RCC 7860 (cell line): ENCODE results near the gene POLR1C.
"Not testable (repeated sequence)": the region's sequence is repeated elsewhere in the genome, so short reads cannot be mapped to it uniquely, and the experiment has no call there.

Experiments used
- DNase-seq: peaks from one replicate; pipeline ENCODE4 v3.0.0-alpha.2; 2015; ENCODE audit warnings: low spot score
- FAIRE-seq: peaks from 2 replicates; lab custom pipeline; 2012; peaks lifted over from hg19 to GRCh38; lab: Jason Lieb, UNC

The POLR1C gene, protein sequence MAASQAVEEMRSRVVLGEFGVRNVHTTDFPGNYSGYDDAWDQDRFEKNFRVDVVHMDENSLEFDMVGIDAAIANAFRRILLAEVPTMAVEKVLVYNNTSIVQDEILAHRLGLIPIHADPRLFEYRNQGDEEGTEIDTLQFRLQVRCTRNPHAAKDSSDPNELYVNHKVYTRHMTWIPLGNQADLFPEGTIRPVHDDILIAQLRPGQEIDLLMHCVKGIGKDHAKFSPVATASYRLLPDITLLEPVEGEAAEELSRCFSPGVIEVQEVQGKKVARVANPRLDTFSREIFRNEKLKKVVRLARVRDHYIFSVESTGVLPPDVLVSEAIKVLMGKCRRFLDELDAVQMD

DNA sequence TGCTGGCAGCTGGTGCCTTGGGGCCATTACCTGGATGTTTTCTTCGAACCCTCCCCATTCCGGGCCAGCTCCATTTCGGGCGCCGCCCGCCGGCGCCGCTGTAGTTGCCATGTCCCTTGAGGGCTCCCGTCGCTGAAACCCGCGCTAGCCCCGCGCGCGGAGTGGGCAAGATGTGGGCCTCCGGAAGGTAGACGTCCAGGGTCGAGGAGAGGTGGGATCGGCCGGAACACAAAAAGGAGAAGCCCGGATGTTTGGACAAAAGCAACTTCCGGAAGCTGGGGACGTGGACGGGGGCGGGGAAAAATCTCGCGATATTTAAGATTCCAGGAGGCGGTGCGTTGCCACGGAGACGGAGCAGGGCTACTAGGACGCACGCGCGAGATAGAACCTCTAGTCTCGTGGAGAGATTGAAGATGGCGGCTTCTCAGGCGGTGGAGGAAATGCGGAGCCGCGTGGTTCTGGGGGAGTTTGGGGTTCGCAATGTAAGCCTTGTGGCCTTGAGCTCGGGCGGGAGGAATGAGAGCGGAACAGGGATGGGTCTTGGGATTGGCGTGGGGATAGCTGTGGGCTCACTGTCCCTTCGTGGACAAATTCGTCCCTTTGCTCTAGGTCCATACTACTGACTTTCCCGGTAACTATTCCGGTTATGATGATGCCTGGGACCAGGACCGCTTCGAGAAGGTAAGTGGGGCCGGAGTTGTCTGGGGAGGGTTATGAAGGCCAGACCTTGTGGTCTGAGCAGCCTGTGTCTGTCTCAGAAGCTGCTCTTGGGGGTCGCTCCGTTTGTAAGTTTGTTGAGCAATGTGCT, at the start of gene POLR1C, which contains the start of gene YIPF3:
POLR1C (plus strand) TSS at position 393 of the 808 bp plus-strand sequence; CDS start at position 414, 21 bp downstream.
YIPF3 (minus strand) TSS at position 230 of the 808 bp plus-strand sequence; CDS start at position 111, 119 bp downstream.
- FAIRE-seq (peak; percentile 69), DNase-seq (peak; percentile 92)

DNA sequence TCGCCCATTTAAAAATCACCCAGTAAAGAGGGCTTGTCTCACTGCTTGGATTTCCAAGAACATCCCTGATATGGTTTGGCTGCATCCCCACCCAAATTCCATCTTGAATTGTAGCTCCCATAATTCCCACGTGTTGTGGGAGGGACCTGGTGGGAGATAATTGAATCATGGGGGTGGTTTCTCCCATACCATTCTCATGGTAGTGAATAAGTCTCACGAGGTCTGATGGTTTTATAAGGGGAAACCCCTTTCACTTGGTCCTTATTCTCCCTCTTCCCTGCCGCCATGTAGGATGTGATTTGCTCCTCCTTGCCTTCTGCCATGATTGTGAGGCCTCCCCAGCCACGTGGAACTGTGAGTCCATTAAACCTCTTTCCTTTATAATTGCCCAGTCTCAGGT, 49.6 kb upstream of the POLR1C start:
- not testable (repeated sequence) for FAIRE-seq, DNase-seq

DNA sequence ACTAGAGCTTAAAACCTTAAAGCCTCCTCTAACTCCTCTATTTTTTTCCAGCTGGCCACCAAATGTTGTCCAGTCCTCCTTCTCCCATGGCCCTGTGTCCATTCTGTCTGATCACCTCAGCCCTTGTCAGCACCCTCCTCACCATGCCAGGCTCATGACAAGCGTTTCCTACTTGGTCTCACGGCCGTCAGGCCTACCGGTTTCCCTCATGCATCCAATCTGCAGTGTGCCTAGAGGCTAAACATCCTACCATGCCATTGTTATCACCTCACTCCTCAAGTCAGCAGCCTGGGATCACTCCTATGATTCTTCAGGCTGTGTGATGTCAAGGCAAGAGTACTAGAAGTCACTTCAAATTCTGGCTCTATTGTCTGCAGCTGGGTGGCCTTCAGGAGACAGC, 49.1 kb upstream of the POLR1C start:
- no peak for DNase-seq
- no peak for FAIRE-seq

DNA sequence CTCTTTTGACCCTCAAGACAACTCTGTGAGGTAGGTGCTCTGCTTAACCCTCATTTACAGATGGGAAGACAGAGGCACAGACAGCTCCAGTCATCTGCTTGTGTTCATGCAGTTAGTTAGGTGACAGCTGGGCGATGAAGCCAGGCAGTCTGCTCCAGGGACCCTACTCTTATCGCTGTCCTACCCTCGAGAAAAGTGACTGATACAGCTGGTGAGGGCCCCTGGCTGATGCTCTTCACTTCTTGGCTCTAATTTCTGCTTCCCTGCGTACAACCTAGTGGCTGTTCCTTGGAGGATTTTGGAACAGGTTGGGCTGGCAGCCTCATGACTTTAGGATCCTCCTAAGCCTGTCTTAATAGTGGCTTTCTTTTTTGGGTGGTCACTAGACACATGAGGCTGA, 48.6 kb upstream of the POLR1C start:
- DNase-seq = no peak
- no peak for FAIRE-seq

DNA sequence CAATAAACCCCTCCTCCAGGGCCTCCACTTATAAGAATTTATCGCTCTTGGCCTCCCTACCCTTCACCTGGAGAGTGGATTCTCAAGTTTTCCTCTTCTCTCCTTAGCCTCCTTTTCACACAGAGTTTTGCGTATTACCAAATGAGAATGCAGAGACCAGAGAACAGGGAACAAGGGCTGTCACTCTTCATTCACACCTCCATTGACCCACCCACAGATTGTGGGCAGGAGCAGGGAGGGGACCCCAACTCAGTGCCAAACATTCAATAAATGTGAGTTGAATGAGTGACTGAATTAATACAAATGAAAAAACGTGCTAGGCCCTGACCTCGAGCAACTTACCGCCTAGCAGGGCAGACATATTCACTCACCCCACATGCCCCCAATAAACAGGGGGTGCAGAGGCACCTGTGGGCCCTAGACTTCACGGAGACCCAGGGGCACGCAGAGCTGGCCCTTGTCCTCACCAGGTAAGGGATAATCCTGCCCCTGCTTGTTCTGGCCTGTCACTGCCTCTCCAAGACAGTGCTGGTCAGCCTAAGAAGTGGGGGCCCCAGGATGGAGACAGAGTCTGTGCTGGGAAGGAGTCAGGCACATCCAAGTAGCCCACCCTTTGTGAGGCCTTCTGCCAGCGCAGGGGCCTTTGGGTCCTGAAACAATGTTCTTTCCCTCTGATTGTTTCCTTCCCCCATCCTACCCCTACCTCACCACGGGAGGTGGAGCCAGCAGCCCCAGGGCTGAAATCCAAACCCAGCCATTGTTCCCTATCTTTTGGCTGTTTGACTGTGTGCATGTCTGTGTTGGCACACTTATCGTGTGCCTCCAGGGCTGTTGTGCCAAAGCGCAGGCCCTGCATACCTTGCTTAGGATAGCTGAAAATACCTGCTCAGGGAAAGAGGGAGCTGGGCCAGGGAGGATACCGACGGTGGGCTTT, 47.9 kb upstream of the POLR1C start:
- DNase-seq (no peak), FAIRE-seq (no peak)

DNA sequence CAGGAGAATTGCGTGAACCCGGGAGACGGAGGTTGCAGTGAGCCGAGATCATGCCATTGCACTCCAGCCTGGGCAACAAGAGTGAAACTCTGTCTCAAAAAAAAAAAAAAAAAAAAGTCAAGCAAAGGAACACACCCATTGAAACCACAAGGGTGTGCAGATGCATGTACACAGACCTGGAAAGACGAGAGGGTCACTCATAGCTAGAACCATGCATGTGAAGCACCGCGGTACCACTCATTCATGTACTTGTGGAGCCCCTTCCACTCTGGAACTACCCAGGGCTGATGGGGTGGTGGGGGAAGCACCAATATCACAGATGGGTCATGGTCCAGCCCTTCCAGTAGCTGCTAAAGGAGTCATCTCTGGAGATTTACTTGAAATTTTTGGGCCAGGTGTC, 46.9 kb upstream of the POLR1C start:
- no peak for DNase-seq
- FAIRE-seq = no peak

DNA sequence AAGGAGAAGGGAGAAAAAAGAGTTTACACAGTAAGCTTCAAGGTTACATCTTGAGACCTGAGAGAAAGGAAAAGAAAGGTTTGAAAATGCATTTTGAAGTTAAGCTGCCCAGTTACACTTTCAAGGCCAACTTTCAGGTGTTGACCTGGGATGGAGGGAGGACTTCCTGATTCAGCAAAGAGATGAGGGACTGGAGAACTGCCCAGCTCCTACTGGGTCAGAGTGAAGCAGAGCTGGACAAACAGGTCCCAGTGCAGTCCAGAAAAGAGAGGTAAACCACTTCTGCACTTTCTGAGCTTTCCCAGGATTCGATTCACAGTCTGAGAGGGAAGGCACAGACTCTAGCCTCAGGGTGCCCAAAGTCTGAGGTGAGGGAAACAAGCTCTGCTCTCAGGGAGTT, 45.5 kb upstream of the POLR1C start:
- FAIRE-seq (no peak), DNase-seq (no peak)

DNA sequence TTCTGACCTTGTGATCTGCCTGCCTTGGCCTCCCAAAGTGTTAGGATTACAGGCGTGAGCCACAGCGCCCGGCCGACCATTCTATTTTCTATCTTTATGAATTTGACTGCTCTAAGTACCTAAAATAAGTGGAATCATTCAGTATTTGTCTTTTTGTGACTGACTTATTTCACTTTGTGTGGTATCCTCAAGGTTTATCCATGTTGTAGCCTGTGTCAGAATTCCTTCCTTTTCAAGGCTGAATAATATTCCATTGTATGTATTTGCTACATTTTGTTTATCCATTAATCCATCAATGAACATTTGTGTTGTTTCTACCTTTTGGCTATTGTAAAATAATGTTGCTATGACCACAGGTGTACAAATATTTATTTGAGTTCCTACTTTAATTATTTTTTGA, 44.4 kb upstream of the POLR1C start:
- DNase-seq = no peak

DNA sequence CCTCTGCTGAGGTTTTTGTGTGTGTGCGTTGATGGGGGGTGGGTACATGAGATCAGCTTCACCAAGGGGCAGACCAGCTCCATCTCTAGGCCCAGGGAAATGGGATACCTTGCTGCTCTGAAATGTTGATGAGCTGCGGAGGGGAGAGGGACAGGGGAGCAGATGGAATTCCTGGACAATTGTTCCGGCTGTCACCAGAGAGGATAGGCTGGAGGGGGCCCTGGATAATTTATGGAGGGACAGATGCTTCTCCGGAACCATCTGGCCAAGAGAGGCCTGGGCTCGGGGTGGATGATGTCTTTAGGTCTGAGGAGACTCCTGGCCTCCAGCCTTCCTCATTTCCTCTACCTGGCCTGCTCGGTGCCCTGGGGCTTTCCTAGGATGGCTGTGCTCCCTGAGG, 41.4 kb upstream of the POLR1C start:
- FAIRE-seq (no peak), DNase-seq (no peak)

More for the DNA sequence above, 44.4 kb upstream of the POLR1C start:
- FAIRE-seq = no peak

DNA sequence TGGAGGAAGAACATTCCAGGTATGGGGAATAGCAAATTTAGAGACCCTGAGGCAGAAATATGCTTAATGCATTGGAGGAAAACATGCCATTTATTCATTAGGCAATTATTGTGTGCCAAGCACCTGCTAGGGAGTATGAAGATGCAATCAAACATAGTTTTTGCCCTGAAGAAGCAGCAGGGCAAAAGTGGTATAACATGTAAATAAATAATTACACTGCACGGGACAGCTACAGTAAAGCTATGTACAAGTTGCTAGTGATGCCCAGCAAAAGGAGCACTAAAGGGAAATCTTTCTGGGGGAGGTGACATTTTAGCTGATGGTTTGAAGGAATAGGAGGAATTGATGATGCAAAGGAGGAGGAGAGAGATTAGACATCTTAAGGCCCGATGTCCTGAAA, 40.1 kb upstream of the POLR1C start:
- FAIRE-seq (no peak), DNase-seq (no peak)

DNA sequence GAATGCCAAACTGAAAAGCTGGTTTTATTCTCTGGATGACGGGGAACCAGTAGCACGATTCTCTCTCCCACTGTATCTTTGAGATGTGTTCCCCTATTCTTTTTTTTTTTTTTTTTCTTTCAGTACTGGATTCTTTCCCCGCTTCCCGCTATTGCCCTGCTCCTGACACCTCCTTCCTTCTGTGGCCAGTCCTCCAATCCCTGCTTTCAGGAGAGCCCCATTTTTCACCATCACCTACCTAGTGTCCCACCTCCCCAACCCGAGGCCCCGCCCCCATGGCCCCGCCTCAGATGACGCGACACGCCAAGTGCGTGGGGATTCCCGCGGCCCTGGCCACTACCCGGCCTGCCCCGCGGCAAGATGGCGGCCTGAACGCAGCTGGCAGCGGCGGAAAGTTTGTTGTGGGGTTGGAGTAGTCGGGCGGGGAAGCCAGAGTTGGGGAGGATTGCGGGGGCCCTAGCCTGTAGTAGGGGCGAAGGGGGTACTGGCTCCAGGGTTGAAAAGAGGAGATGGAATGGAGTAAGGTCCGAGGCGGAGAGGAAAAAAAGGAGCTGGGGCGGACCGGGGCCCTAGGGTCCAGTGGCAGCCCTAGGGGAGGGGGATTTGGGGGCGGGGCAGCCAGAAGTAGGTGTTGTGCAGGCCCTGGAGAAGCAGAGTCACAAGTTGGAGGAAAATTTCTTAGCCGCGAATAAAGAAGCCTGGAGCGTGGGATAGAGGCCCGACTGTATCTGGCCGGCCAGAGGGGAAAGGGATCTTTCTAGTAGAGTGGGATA, 39.5 kb upstream of the POLR1C start, which contains the start of gene TJAP1:
TJAP1 (plus strand) TSS at position 336 of the 773 bp plus-strand sequence. CDS start 21,432 bp downstream, outside the sequence.
- no peak for FAIRE-seq
- peak; percentile 38 for DNase-seq

DNA sequence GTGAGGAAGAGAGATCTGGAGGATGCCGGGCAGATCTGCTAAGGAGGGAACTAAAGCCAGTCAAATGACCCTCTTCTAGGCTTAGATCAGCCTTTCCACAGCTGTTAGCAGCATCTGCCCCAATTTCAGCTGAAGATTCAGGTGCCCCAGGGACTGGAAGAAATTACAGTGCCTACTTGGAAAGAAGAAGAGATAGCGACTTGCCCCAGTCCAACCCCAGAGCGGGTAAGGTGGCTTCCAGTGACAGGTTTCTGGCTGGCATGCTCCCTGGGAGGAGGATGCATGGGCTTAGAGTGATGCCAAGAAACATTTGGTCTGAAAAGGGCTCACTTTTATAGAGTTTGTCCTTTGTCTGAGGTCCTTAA, 38.9 kb upstream of the POLR1C start:
- DNase-seq (no peak), FAIRE-seq (no peak)

DNA sequence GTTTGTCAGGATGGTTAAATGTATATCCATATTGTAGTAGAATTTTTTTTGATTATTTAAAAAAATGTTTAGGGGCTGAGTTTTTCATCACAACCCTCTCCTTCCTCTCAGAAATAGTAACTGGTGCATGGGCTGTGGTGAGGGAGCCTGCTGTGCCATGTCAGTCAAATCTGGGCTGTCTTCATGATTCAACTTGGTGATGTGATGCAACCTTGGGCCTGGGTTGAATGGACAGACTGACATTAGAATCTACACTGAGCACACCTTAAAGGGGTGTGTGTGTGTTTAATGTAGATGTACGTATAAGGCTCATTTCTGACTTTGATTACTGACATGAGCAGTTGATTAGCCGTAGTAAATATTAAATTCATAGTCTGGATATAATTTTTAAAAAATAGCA, 35.8 kb upstream of the POLR1C start:
- DNase-seq (no peak), FAIRE-seq (no peak)

DNA sequence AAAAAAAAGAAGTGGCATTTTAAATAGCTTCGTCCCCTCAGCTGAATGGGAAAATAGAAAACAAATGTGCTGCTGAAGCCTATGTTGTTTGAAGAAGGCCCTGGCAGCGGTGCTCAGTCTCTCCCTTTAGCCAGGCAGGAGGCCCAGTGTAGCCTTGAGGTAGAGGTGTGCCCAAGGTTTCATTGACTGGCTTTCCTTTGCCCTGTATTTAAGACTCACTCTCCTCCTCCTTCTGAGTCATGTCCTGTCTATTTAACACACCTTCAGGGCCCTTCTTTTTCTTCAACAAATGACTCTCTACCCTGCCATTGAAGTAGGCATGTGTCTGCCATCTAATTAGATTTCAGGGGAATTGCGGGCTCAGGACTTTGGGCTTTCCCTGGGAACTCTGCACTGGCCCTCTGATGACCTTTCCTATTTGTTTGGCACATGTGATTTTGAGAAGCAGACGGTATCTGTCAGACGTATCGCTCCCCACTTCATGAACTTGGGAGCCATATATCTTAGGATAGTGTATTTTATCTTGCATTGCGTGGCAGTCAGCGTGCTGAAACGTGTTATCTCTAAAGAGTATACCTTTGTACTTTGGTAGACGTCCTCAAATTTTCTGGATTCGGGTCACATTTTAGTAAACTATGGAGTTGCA, 35.2 kb upstream of the POLR1C start:
- FAIRE-seq (no peak), DNase-seq (no peak)

DNA sequence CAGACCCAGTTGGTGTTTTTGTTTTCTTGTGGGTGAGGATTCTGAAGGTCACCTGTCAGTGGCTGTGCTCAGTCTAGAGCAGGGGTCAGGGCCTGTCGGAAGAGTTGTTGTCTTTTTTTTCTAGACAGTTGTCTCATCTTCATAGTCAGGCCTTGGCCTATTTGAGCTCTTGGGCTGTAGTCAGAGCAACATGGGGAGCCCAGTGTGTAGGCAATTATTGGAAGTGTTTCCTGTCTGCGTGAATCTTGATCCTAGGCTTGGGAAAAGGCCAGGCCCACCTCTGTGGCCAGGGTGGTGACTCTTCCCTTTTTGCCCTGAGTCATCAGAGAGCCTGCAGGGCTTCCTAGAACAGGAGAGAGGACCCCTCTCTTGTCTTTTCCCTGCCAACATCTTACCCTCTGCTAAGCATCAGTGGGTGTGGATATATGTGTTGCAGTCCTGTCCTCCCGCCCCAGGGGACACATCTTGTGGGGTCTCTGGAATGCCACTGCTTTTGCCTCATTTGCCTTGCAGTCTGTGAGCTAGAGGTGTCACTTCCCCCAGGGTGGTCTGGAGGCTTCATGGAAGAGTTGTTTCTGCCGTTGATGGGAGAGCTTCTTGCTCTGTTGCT, 28.1 kb upstream of the POLR1C start:
- FAIRE-seq = no peak
- no peak for DNase-seq

DNA sequence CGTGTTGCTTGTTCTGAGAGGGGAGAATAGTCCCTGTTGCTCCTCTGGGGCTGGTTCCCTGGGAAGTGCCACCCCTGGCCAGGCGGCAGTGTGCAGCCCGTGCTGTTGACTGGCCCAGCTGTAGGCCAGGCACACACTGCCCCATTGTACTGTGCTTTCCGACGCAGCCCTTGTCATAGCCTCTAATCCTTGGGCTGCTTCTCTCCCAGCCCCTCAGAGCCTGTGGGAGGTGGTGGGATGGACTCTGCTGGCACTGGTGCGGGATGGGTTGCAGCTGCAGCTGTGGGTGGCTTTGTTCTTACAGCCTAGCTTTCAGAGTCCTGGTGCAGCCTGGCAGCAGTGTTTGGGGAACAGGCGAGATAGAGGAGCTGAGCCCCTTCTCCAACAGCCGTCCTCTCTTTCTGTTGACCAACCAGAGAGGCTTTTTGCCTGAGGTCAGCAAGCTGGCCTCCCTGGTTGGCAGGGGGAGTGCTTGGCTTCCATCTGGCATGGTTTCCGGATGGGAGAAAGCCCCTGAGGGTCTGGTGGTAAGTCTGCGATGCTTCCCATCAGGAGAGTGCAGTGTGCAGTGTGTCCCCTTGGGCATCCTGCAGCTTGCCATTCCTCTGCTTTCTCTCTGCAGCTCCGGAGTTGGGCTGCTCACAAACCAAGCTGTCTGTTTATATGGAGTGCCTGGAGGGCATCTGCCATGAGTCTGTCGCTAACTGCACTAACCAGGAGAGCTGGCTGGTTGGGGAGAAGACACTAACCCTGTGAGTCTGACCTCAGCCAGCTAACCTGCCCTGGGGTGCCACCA, 27.4 kb upstream of the POLR1C start:
- DNase-seq (no peak), FAIRE-seq (no peak)

DNA sequence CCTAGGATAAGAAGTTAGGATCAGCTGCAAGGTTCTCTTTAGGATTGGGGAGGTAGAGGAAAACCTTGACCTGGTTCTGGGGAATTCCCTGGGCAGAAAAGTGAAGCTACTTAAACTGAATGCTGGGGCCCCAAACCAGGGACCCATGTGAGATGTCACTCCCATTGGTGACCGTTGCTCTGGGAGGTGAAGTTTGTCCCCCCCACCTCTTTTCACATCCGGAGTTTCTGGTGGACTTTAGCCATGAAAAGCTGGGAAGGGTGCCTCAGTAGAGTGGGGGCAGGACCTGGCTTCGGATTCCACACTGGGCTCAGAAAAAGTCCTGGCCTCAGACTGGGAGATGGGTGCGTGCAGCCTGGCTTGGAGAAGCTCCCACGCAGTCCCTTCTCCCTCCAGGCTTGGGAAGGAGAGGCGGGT, 26.4 kb upstream of the POLR1C start:
- DNase-seq (no peak), FAIRE-seq (no peak)
